ENCODE results near the gene SPEF1. TPM values are rescaled to one million over a fixed set of nuclear protein-coding genes. Genes with fewer than 3 reads are reported as not detected.

SPEF1 gene
- total RNA-seq, 3 donors from 2014 or later: 0.33 to 0.88 TPM; not detected in 1

DNA sequence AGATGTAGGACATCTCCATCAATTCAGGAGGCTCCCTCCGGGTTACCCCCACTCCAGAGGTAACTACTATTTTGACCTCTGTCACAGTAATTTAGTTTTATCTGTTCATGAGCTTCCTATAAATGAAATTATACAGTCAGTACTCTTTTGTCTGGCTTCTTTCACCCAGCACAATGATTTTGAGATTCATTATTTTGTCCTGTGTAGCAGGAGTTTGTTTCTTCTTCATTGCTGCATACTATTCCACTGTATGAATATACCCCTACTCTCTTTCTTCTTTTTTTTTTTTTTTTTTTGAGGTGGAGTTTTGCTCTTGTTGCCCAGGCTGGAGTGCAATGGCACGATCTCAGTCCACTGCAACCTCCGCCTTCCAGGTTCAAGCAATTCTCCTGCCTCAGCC lies 27.3 kb upstream of the SPEF1 start:
- Histone ChIP-seq H3K4me3 (peak overlapping the region in 2 of 3 donors; percentile 10 to 43), H3K9me3 (peaks cover 0 to 3% of the 10 kb centered on the region in 2 donors), H3K27ac (peak overlapping the region; percentile 91 to 95), H3K27me3 (no peaks in the 10 kb centered on the region), H3K36me3 (no peaks in the 10 kb centered on the region), H3K4me1 (peaks cover 17 to 20% of the 10 kb centered on the region in 2 donors)
- DNase-seq (ENCODE audit: low spot score in 2 of 2): no peak
- TF ChIP-seq POLR2AphosphoS5 (IDR thresholded peaks at IDR 0.05): no peak
- TF ChIP-seq, protein P1, sequence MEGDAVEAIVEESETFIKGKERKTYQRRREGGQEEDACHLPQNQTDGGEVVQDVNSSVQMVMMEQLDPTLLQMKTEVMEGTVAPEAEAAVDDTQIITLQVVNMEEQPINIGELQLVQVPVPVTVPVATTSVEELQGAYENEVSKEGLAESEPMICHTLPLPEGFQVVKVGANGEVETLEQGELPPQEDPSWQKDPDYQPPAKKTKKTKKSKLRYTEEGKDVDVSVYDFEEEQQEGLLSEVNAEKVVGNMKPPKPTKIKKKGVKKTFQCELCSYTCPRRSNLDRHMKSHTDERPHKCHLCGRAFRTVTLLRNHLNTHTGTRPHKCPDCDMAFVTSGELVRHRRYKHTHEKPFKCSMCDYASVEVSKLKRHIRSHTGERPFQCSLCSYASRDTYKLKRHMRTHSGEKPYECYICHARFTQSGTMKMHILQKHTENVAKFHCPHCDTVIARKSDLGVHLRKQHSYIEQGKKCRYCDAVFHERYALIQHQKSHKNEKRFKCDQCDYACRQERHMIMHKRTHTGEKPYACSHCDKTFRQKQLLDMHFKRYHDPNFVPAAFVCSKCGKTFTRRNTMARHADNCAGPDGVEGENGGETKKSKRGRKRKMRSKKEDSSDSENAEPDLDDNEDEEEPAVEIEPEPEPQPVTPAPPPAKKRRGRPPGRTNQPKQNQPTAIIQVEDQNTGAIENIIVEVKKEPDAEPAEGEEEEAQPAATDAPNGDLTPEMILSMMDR (IDR thresholded peaks at IDR 0.05): no peak
- no peak for TF ChIP-seq POLR2A (IDR thresholded peaks at IDR 0.05)
- intact Hi-C loops (cut with DNase I; ENCODE audit: low total_unique reads): no loop called here

DNA sequence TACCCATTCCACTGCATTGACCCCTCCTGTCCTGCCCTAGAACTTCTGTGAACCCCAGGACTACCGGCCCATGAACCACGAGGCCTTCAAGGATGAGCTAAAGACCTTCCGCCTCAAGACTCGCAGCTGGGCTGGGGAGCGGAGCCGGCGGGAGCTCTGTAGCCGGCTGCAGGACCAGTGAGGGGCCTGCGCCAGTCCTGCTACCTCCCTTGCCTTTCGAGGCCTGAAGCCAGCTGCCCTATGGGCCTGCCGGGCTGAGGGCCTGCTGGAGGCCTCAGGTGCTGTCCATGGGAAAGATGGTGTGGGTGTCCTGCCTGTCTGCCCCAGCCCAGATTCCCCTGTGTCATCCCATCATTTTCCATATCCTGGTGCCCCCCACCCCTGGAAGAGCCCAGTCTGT lies 23.5 kb upstream of the SPEF1 start:
- H3K4me3 ChIP-seq: no peak overlapping the region
- DNase-seq (ENCODE audit: low spot score in 2 of 2): no peak
- H3K9me3 ChIP-seq: peaks cover 0 to 3% of the 10 kb centered on the region in 2 donors
- peaks cover 9 to 20% of the 10 kb centered on the region in 2 donors for H3K4me1 ChIP-seq
- no peak for TF ChIP-seq POLR2AphosphoS5 (IDR thresholded peaks at IDR 0.05)
- no peak for TF ChIP-seq POLR2A (IDR thresholded peaks at IDR 0.05)
- TF ChIP-seq, protein P1 (IDR thresholded peaks at IDR 0.05): no peak
- peak overlapping the region; percentile 91 to 95 for H3K27ac ChIP-seq
- H3K27me3 ChIP-seq: no peaks in the 10 kb centered on the region
- intact Hi-C loops (cut with DNase I; ENCODE audit: low total_unique reads): no loop called here
- no peaks in the 10 kb centered on the region for H3K36me3 ChIP-seq

DNA sequence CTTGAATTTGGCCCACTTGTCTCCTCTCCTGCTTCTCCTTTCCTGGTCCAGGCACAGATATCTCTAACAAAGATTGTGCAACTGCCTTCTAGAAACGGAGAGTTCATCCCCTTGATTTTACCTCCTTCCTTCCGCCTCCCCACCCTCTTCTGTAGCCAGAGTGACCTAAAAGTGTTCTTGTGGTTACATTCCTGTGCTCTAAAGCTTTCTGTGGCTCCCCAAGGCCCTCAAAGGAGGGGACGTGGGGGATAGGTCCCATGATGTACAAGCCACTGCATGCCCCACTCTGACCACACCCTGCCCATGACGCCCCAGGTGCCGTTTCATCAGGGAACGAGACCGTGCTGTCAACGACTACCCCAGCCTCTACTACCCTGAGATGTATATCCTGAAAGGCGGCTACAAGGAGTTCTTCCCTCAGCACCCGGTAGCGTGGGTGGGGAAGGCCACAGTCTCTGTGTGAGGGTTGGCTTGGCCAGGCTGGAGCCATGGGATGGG lies 23.1 kb upstream of the SPEF1 start:
- Histone ChIP-seq H3K9me3 (peaks cover 0 to 3% of the 10 kb centered on the region in 2 donors), H3K36me3 (no peaks in the 10 kb centered on the region), H3K4me3 (no peak overlapping the region), H3K27ac (peak overlapping the region; percentile 91 to 95), H3K4me1 (peaks cover 9 to 20% of the 10 kb centered on the region in 2 donors), H3K27me3 (no peaks in the 10 kb centered on the region)
- intact Hi-C loops (cut with DNase I; ENCODE audit: low total_unique reads): no loop called here
- no peak for DNase-seq (ENCODE audit: low spot score in 2 of 2)
- TF ChIP-seq, protein P1 (IDR thresholded peaks at IDR 0.05): no peak
- TF ChIP-seq POLR2AphosphoS5 (IDR thresholded peaks at IDR 0.05) (no peak), POLR2A (IDR thresholded peaks at IDR 0.05) (no peak)

DNA sequence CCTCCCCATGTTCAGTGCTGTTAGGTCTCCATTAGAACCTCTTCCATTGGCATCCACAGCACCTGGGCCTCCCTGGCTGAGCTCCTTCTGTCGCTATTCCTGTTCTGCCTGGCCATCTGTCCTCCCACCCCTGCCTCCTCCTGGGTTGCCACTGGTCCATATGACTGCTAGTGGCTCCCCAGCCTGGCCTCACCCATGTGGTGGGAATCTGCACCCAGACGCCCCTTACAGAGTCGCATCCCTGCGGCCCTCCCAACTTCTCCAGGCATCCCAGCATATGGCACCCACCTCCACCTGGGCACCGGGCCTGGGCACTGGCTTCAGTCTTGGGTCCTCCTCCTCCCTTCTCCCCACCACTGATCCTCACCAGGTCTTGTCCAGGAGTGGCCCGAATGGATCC lies 22.6 kb upstream of the SPEF1 start:
- Histone ChIP-seq H3K9me3 (peaks cover 0 to 3% of the 10 kb centered on the region in 2 donors), H3K27me3 (no peaks in the 10 kb centered on the region), H3K4me3 (no peak overlapping the region), H3K4me1 (peaks cover 9 to 20% of the 10 kb centered on the region in 2 donors), H3K27ac (peak overlapping the region; percentile 91 to 95), H3K36me3 (no peaks in the 10 kb centered on the region)
- intact Hi-C loops (cut with DNase I; ENCODE audit: low total_unique reads): no loop called here
- DNase-seq (ENCODE audit: low spot score in 2 of 2): no peak
- TF ChIP-seq POLR2AphosphoS5 (IDR thresholded peaks at IDR 0.05): no peak
- no peak for TF ChIP-seq POLR2A (IDR thresholded peaks at IDR 0.05)
- TF ChIP-seq, protein P1 (IDR thresholded peaks at IDR 0.05): no peak

DNA sequence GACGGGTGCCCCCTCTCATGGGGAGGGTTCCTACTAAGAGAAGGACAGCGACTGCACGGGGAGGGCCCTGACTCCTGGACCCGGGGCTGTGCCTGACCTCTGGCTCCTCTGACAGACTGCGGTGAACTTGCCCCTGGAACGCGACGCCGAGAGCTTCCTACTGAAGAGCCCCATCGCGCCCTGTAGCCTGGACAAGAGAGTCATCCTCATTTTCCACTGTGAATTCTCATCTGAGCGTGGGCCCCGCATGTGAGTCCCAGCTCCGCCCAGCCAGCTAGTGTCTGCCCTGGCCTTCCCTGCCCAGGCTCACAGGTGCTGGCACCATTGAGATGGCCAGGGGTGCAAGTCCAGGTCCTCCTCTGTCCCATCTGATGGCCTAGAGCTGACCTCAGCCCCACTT lies 22.0 kb upstream of the SPEF1 start:
- Histone ChIP-seq H3K4me3 (no peak overlapping the region), H3K4me1 (peaks cover 9 to 20% of the 10 kb centered on the region in 2 donors), H3K27ac (peak overlapping the region; percentile 91 to 95), H3K36me3 (no peaks in the 10 kb centered on the region), H3K27me3 (no peaks in the 10 kb centered on the region), H3K9me3 (peaks cover 0 to 3% of the 10 kb centered on the region in 2 donors)
- intact Hi-C loops (cut with DNase I; ENCODE audit: low total_unique reads): no loop called here
- no peak for TF ChIP-seq POLR2A (IDR thresholded peaks at IDR 0.05)
- DNase-seq (ENCODE audit: low spot score in 2 of 2): no peak

Data from breast epithelium (tissue), 4 donors.